Kidney glomerular epithelial cell (primary cell): ENCODE measurements around the gene AMIGO2.
"Not testable (repeated sequence)": the region's sequence is repeated elsewhere in the genome, so short reads cannot be mapped to it uniquely, and the experiment has no call there.

ENCODE experiments used
- DNase-seq: peaks from one replicate; lab custom pipeline; 2025; lab: John Stamatoyannopoulos, UW

AMIGO2 gene

GRCh38 chr12:47074757-47075156 is 5.0 kb downstream of the AMIGO2 start:
- peak; percentile 21 for DNase-seq

- no peak for DNase-seq
Measured at GRCh38 chr12:47073951-47074350, 5.8 kb downstream of the AMIGO2 start.

- DNase-seq: peak; percentile 9
Measured at GRCh38 chr12:47071241-47071852, 8.4 kb downstream of the AMIGO2 start.

DNA sequence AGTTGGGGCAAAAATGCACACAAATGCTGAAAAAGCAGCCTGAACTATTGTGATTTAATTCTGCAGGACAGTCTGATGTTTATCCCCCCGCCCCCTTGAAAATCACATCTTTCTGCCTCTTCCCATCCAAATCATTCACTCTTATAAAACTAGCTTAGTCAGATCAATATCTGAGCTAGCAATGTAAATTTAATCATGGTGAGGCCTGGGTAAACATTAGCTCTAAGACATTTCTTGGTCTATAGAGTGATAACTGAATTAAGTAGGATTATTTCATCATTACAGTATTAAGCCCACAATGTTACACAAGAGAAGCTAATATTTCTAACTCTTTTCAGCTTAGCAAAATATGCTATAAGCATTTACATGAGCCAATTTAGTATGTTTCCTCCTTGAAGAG is 9.4 kb downstream of the AMIGO2 start:
- DNase-seq: no peak

DNA sequence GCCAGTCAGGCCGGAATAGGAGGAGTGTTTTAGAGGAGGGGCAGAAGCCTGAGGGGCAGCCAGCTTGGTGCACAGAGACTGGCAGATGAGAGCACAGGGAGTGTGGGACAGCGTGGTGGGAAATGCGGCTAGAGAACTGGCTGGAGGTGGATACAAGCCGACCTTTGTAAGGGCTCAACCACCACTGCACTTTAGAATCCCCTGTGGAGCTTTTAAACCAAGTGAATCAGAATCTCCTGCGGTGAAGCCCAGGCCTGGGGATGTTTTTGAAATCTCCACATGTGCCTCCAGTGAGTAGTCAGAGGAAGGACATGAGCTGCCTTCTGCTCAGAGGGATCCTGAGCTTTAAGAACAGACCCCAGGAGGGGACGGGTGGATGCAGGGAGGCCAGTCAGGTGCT is 11.2 kb downstream of the AMIGO2 start:
- no peak for DNase-seq

- no peak for DNase-seq
Measured at GRCh38 chr12:47067771-47068431, 11.9 kb downstream of the AMIGO2 start.

GRCh38 chr12:47067176-47067575 is 12.6 kb downstream of the AMIGO2 start:
- DNase-seq: no peak

GRCh38 chr12:47066278-47067025 is 13.3 kb downstream of the AMIGO2 start:
- DNase-seq: no peak

- no peak for DNase-seq
Measured at GRCh38 chr12:47065546-47065945, 14.2 kb downstream of the AMIGO2 start.

DNA sequence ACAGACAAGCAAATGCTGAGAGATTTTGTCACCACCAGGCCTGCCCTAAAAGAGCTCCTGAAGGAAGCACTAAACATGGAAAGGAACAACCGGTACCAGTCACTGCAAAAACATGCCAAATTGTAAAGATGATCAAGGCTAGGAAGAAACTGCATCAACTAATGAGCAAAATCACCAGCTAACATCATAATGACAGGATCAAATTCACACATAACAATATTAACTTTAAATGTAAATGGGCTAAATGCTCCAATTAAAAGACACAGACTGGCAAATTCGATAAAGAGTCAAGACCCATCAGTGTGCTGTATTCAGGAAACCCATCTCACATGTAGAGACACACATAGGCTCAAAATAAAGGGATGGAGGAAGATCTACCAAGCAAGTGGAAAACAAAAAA is 21.1 kb downstream of the AMIGO2 start:
- DNase-seq: not testable (repeated sequence)

- DNase-seq: not testable (repeated sequence)
Measured at GRCh38 chr12:47056944-47057343, 22.8 kb downstream of the AMIGO2 start.

- not testable (repeated sequence) for DNase-seq
Measured at GRCh38 chr12:47055856-47056255, 23.9 kb downstream of the AMIGO2 start.

DNA sequence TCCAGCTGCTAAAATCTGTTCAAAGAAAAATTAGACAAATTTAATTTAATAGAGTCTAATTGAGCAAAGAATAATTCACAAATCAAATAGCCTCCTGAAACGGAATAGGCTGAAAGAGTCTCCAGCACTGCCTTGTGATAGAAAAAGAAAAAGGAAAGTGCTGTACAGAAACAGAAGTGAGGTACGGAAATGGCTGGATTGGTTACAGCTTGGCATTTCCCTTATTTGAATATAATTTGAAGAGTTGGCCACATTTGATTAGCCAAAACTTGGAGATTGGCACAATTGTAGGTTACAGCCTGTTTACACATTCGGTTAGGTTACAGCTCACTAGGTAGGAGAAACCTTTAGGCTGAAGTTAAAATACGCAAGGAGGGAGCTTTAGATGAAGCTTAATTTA is 25.1 kb downstream of the AMIGO2 start:
- no peak for DNase-seq

- DNase-seq: no peak
Measured at GRCh38 chr12:47053961-47054360, 25.8 kb downstream of the AMIGO2 start.

DNA sequence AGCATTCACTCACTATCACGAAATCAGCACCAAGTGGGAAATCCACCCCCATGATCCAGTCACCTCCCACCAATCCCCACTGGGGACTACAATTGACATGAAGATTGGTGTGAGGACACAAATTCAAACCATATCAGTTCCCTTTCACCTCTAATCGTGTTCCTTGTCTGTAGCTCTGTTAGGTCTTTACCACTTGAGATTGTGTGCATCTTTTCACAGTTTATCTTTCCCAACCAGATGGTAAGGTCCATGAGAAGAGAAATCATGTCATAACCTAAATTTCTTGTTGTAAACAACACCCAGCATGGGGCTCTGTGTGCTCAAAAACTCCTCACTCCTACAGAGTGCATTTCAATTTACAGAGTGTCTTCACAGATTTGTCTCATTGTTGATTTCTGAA is 27.5 kb downstream of the AMIGO2 start:
- no peak for DNase-seq

- not testable (repeated sequence) for DNase-seq
Measured at GRCh38 chr12:47051291-47051690, 28.5 kb downstream of the AMIGO2 start.

GRCh38 chr12:47048541-47048940 is 31.2 kb downstream of the AMIGO2 start:
- no peak for DNase-seq

GRCh38 chr12:47041327-47041726 is 38.4 kb downstream of the AMIGO2 start:
- DNase-seq: no peak

- DNase-seq: peak; percentile 43
Measured at GRCh38 chr12:47039756-47040155, 40.0 kb downstream of the AMIGO2 start.

- DNase-seq: peak; percentile 65
Measured at GRCh38 chr12:47039079-47039478, 40.7 kb downstream of the AMIGO2 start.

DNA sequence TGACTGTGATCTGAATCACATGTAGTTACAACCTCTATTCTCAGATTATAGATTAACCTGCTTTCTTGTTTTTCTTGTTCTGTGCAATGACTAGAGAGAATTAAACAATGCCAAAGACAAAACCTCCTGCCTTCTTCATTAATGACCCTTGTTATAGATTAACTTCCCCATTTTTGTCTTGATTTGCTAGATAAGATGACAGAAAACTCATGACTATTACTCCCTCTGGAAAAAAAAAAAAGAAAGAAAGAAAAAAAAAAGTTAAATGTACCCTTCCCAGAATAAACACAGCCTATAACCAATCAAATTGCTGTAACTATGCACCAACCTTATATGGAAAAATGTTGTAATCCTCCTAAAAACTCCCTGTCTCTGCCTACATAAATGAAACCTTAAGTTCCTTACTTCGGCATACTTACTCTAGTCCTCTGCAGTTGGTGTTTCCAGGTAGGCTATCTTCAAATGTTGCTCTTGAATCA is 41.5 kb downstream of the AMIGO2 start:
- DNase-seq: peak; percentile 100

- DNase-seq: no peak
Measured at GRCh38 chr12:47035484-47035883, 44.3 kb downstream of the AMIGO2 start.

GRCh38 chr12:47034661-47035060 is 45.1 kb downstream of the AMIGO2 start:
- no peak for DNase-seq
